Mesothelial cell of epicardium (in vitro differentiated cells): ENCODE data around the gene RIC3. TPM values are rescaled to one million over a fixed set of nuclear protein-coding genes. Genes with fewer than 3 reads are reported as not detected.

Experiments used
- DNase-seq, 2 experiments: peaks; one replicate each; pipeline ENCODE4 v3.0.0; 2021; ENCODE audit warnings: low spot score in 2 of 2; ENCODE audit not compliant: unreplicated experiment in 2 of 2
- H3K27ac Mint-ChIP-seq: 2 replicates; pipeline ENCODE4 v1.8.0; 2021; ENCODE audit warnings: mixed read lengths
- H3K27me3 Mint-ChIP-seq: 2 replicates; pipeline ENCODE4 v1.8.0; 2021; ENCODE audit warnings: low read depth, mixed read lengths
- H3K36me3 Mint-ChIP-seq: 2 replicates; pipeline ENCODE4 v1.8.0; 2021; ENCODE audit warnings: mixed read lengths
- H3K4me1 Mint-ChIP-seq: 2 replicates; pipeline ENCODE4 v1.8.0; 2021; ENCODE audit warnings: mixed read lengths
- H3K4me3 Mint-ChIP-seq: 2 replicates; pipeline ENCODE4 v1.8.0; 2021; ENCODE audit warnings: mild to moderate bottlenecking, moderate library complexity, mixed read lengths
- H3K9me3 Mint-ChIP-seq: 2 replicates; pipeline ENCODE4 v1.8.0; 2021; ENCODE audit warnings: mixed read lengths
- total RNA-seq: library from RNA; stranded (reverse); gene quantifications from 3 replicates; pipeline ENCODE4 v1.2.1, GENCODE V29; 2021
- TF ChIP-seq, protein P1 (sequence below): fragments of 200-600 bp; sonication (generic); IDR thresholded peaks from one replicate; pipeline ENCODE4 v1.5.0; 2021; ENCODE audit warnings: antibody characterized with exemption; ENCODE audit not compliant: unreplicated experiment

RIC3 gene
- total RNA-seq, 1 donor from 2014 or later = 1.9 TPM

DNA sequence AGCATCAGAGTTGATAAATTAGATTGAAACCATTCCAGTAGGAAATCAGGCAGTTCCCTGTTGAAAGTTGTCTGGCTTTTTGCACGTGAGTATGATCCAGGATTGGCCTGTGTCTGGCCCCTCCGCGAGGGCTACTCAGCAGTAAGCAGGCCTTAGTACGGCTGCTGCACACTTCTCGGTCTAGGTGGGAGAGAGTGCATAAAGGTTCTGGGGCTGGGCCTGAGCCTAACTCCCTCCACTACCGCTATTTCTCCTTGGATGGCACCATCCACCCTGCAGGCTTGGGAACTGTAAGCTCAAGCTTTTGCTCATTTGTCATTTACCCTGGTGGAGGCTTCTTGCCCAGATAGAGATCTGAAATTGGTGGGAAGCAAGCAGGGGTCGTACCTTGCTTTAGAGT, 65.9 kb downstream of the RIC3 start:
- no peak for DNase-seq
- Mint-ChIP-seq H3K27me3 (no peaks in the 10 kb centered on the region), H3K9me3 (no peaks in the 10 kb centered on the region), H3K27ac (no peak overlapping the region), H3K4me1 (no peaks in the 10 kb centered on the region), H3K4me3 (no peak overlapping the region), H3K36me3 (peaks cover 21% of the 10 kb centered on the region)
- TF ChIP-seq, protein P1, sequence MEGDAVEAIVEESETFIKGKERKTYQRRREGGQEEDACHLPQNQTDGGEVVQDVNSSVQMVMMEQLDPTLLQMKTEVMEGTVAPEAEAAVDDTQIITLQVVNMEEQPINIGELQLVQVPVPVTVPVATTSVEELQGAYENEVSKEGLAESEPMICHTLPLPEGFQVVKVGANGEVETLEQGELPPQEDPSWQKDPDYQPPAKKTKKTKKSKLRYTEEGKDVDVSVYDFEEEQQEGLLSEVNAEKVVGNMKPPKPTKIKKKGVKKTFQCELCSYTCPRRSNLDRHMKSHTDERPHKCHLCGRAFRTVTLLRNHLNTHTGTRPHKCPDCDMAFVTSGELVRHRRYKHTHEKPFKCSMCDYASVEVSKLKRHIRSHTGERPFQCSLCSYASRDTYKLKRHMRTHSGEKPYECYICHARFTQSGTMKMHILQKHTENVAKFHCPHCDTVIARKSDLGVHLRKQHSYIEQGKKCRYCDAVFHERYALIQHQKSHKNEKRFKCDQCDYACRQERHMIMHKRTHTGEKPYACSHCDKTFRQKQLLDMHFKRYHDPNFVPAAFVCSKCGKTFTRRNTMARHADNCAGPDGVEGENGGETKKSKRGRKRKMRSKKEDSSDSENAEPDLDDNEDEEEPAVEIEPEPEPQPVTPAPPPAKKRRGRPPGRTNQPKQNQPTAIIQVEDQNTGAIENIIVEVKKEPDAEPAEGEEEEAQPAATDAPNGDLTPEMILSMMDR = no peak

DNA sequence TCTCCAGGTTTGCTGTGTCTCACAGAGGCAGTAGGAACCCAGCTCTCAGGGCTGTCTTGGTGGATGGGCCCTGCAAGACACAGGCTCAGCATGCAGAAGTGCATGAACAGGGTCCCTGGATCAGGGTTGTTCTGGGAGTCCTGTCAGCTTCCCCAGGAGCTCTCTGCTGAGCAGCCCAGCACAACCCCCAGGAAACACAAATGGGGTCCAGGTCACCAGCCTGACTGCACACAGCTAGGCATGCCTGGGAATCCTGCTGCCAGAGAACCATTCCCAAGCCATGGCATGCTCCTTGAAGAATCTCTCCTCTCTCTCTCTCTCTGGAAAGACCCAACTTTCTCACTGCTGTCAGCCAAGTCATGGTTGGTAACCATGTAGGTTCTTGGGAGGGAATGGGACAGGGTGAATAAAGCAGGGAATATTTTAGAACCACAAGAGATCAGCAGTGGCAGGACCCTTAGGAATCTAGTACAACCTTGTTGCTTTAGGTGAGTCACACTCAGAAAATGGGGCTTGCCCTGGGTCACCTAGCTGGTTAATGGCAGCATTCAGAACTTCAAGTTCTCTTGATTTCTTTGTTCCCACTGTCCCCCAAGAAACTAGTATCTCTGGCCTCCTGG, 66.4 kb downstream of the RIC3 start:
- H3K9me3 Mint-ChIP-seq = no peaks in the 10 kb centered on the region
- H3K27me3 Mint-ChIP-seq = no peaks in the 10 kb centered on the region
- TF ChIP-seq, protein P1 = no peak
- H3K4me1 Mint-ChIP-seq = no peaks in the 10 kb centered on the region
- DNase-seq = no peak
- no peak overlapping the region for H3K4me3 Mint-ChIP-seq
- no peak overlapping the region for H3K27ac Mint-ChIP-seq
- peaks cover 22% of the 10 kb centered on the region for H3K36me3 Mint-ChIP-seq

DNA sequence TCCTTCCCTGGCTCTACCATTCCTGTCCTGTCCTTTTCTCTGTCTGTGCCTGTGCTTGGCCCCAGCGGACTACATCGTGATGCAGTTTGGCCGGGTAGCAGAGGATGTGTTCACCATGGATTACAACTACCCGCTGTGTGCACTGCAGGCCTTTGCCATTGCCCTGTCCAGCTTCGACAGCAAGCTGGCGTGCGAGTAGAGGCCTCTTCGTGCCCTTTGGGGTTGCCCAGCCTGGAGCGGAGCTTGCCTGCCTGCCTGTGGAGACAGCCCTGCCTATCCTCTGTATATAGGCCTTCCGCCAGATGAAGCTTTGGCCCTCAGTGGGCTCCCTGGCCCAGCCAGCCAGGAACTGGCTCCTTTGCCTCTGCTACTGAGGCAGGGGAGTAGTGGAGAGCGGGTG, 67.4 kb downstream of the RIC3 start:
- Mint-ChIP-seq H3K9me3 (no peaks in the 10 kb centered on the region), H3K36me3 (peaks cover 23% of the 10 kb centered on the region), H3K4me1 (no peaks in the 10 kb centered on the region), H3K27me3 (no peaks in the 10 kb centered on the region), H3K4me3 (no peak overlapping the region), H3K27ac (no peak overlapping the region)
- TF ChIP-seq, protein P1 = no peak
- no peak for DNase-seq

- H3K9me3 Mint-ChIP-seq = no peaks in the 10 kb centered on the region
- DNase-seq = no peak
- H3K27ac Mint-ChIP-seq = no peak overlapping the region
- TF ChIP-seq, protein P1 = no peak
- no peak overlapping the region for H3K4me3 Mint-ChIP-seq
- H3K27me3 Mint-ChIP-seq = no peaks in the 10 kb centered on the region
- H3K4me1 Mint-ChIP-seq = peaks cover 4% of the 10 kb centered on the region
- H3K36me3 Mint-ChIP-seq = peaks cover 20% of the 10 kb centered on the region
Measured at GRCh38 chr11:8100605-8101004, 68.2 kb downstream of the RIC3 start.

DNA sequence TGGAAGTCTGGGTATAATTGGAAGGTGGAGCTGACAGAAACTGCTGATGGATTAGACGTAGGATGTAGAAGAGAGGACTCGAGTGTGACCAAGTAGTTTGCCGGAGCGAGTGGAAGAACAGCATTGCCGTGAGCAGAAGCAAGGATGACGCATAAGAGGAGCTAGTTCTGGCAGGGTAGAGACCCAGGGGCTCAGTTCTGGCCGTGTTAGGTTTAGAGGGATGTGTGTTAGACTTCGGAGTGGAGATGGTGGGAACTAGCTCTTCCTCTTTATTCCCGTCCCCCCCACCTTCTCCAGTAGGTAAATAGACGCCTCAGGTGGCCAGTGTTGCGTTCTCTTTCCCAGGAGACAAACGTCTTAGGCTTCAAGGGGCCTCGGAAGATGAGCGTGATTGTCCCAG, 68.7 kb downstream of the RIC3 start:
- peaks cover 8% of the 10 kb centered on the region for H3K4me1 Mint-ChIP-seq
- no peaks in the 10 kb centered on the region for H3K9me3 Mint-ChIP-seq
- no peaks in the 10 kb centered on the region for H3K27me3 Mint-ChIP-seq
- H3K27ac Mint-ChIP-seq = no peak overlapping the region
- TF ChIP-seq, protein P1 = no peak
- H3K4me3 Mint-ChIP-seq = no peak overlapping the region
- H3K36me3 Mint-ChIP-seq = peaks cover 19% of the 10 kb centered on the region
- no peak for DNase-seq
